Measurements from ENCODE around the gene SEPHS1.
"Not testable (repeated sequence)": the region's sequence is repeated elsewhere in the genome, so short reads cannot be mapped to it uniquely, and the experiment has no call there.

Gene SEPHS1

DNA sequence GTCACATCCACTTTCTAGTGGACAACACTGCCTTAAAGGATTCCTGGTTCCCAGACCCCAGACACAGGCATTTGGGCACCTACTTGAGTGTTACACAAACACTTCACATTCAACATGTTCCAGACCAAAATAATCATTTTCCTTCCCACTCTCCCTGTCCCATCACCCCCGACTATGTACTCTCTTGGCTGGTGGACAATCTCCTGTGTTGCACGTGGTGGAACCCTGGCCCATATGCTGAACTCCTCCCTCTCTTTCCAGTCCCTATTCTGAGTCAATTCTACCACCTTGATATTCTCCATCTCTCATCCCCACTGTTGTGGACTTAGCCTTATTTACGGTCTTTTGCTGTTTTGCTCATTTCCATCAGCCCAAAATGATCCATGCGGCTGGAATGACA lies 8.3 kb upstream of the SEPHS1 start:
- DNase-seq = no peak

DNA sequence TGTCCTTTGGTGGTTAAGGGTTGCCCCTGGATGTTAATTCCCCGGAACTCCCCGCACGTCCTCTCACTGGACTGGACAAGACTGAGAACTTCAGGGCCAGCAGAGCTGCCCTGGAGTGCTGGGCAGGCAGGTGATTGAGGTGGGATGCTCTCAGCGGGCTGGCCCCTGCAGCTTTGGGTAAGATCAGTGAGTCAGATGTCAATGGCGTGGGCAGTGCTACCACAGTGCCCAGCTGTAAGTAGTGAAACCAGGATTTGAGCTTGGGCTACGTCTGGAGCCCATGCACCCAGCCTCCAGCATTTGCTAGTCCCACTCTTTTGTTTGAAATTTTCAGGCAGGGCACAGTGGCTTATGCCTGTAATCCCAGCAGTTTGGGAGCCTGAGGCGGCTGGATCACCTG lies 6.7 kb upstream of the SEPHS1 start:
- DNase-seq = no peak

- DNase-seq = no peak
These were observed 4.4 kb upstream of the SEPHS1 start for GRCh38 chr10:13352519-13352918.

DNA sequence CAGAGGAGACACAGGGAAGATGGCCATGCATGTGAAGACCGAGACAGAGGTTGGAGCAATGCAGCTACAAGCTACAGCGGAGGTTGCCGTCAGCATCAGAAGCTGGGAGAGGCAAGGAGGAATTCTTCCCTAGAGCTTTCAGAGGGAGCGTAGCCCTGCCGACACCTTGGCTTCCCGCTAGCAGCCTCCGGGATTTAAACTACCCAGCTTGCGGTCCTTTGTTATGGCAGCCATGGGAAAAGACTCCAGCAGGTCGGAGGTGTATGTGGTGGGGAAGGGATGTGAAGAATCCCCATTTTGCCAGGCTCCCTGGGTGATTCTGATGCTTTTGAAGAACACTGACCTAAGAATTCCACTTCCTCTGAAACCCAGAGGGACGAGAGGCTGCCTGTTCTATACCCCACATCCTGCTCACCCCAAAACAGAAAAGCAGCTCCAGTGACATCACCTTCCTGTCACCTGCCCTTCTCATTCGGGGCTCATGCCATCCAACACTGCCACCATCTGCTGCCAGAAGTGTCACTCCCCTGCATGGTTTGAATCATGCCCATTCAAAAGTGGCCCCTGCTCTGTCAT lies 3.3 kb upstream of the SEPHS1 start:
- DNase-seq = peak; percentile 43

DNA sequence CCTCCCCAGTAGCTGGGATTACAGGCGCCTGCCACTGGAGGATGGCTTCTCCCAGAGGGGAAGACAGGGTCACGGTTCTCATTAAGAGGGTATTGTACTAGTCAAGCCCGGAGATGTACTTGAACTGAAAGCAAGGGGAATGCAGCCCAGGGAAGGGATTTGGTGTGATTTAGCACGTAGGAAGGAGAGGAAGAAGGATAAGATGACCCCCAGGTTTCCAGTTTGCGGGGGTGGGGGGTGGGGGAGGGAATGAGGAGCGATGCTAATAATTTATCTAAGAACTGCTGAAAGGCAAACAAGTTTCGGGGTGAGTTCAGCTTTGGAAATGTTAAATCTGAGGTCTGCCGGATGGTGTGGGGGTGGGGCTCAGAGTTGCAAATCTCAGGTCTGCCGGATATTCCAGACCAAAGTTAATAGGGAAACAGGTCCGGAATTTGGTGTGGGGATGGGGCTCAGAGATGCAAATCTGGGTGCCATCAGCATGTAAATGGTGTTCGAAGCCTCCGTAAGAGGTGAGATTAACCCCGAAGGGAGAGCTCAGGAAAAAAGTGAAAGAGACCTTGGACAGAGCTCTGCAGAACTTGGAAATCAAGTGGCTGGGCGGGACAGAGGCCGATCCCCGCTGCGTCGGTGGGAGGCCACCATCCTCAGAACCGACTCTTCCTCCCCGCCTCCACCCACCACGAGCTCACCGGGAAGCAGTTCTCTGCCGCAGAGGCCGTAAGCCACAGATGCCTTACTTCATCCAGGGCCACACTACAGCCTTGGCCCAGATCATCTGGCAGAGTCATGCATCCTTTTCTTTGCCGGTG lies 1.6 kb upstream of the SEPHS1 start:
- DNase-seq = no peak

DNA sequence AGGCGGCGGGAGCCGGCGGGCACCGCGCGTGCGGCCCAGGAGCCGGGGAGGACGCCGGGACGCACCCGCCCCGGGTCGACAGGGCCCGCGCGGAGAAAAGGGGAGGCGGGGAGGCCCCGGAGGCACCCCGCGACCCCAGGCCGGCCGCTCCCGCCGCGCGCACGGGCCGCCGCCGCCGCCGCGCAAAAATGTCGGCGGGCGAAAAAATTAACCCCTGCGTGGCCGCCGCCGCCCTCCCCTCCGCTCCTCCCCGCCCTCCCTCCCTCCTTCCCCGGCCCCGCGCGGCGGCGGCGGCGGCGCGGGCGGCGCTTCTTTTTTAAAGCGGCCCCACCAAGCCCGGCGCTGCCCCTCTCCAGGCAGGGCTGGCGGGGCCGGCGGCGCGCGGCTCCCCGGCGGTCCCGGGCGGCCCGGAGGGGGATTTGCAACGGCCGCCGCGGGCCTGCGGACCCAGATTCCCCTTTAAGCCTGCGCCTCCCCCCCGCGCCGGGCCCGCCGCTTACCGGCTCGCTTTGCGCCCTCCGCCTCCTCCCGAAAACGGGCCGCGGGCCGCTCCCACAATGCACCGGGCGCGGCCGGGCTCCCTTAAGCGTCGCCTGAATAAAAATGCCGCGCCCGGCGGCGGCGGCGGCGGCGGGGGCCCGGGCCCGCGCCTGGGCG lies 465 bp downstream of the SEPHS1 start:
- DNase-seq = peak; percentile 75

DNA sequence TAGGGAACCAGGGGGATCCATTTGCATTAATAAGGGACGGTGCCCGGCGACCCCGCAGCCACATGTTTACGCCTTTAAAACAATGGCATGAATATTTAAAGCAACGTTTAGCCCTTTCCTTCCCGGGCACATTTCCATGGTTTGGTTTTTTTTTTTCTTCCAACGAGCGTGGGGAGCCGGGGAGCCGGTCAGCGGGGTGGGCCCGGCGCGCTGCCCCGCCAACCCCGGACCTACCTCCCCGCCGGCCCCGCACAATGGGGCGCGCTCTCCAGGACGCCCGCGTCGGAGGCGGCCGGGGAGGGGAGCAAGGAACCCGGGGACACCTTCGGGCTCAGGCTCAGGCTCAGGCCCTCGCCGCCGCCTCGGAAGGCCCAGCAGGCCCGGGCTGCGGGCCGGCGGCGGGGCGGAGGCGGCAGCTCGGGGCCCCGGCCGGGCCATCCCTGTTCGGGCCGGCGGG lies 1.0 kb downstream of the SEPHS1 start:
- DNase-seq = peak; percentile 31

DNA sequence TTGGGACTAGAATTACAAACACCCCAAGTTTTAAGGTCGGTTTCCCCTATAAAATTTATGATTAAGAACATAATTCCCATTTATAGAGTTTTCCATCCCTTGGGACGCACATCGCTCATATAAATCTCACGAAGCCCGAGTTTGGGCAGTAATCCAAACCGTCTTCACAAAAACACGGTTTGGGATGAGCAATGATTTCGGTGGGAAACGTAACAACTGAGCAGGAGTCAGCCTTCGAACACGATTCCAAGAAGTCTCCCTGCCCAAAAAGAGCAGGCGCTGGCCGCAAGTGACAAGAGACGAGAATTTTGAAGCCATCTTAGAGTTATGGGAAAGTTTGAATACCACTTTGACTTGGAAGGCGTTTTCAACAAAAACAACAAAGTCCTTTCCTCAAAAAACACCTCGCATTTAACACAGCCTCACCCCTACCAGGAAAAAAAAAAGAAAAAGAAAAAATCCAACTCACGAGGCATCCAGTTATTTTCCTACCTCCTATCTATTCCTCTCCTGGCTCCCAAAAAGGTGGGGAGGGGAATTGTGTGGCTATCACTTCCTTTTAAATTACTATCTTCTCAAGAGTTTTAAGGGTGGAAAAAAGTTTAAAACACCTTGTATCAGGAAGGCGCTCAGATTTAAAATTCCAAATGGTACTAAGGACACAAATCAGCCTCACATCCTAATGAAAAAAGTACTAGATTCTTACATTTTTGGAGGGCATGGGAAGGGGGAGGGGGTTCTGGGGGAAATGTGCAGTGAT lies 1.6 kb downstream of the SEPHS1 start:
- DNase-seq = no peak

DNA sequence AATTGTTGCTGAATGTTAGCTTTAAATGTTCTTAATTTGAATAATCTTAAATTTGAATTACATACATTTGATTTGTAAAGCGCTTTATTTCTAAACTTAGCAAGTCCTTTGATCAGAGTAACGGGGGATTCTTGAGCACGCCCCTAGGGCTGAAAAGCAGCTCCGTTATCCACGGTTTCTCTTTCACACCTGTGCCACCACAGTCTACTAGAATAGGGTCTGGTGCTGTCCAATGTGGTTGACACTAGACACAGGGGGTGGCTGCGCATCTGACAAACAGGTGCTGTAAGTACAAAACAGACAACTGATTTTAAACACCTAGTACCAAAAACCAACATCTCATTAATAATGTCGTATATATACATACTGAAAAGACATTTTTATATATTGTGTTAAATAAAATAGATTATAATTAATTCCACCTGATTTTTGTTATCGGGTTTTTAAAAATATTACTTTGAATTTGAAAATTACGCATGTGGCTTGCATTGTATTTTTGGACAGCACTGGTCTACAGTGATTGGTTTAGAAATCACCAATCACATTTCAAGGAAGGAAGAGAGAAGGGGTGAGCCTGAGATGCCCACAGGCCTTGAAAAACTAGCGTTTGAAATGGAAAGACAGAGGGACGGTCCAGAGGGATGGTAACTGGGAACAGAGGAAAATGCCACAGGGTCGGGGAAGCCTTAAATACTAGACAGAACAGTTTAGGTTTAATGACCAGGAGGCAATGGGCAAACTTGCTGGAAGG lies 7.3 kb downstream of the SEPHS1 start:
- DNase-seq = peak; percentile 35

- DNase-seq = no peak
These were observed 8.0 kb downstream of the SEPHS1 start for GRCh38 chr10:13340068-13340467.

- no peak for DNase-seq
These were observed 9.5 kb downstream of the SEPHS1 start for GRCh38 chr10:13338390-13339110.

GRCh38 chr10:13337827-13338196 lies 10.3 kb downstream of the SEPHS1 start:
- no peak for DNase-seq

DNA sequence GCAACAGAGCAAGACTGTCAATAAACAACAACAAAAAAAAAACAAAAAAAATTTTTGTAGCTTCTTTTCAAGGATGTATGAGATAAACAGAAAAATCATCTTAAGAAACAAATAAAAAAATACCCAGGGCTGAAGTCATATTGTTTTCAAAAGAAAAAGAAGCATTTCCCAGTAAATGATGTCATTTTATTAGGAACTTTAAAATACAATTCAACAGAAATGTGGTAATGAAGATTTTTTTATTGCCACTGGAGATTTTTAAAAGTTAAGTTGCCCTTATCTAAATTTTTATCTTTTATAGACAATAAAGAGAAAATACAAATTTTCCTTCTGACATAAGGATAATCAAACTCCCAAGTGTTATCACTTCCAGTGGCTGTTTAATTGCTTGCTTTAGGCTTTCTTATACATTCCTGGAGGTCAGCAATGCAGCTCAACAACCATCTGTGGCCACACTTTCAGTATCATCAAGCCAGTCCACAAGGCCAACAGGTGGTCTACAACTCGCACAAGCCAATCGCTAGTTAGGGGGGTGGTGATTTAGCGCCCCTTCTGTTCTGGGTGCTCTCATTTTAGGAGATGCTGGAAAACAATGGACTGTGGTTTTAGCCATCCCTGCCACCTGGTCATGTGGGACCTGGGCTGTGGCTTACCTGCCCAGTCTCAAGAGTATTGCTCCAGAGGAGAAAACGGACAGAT lies 10.8 kb downstream of the SEPHS1 start:
- no peak for DNase-seq

- no peak for DNase-seq
These were observed 12.2 kb downstream of the SEPHS1 start for GRCh38 chr10:13335881-13336280.

DNA sequence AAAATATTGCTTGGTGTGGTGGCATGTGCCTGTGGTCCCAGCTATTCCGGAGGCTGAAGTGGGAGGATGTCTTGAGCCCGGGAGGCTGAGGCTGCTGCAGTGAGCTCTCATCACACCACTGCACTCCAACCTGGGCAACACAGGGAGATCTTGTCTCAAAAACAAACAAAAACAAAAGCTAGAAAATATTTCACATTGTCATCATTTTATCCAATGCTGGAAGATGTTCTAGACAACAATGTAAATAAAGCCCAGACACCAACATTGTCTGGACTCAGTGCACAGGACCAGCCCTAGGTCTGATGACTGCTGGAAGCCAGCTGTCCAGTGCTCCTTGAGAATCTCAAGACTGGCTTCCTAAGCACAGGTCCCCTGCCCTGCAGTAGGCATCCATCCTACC lies 13.5 kb downstream of the SEPHS1 start:
- DNase-seq = no peak

GRCh38 chr10:13331646-13332045 lies 16.4 kb downstream of the SEPHS1 start:
- DNase-seq = no peak

GRCh38 chr10:13330980-13331379 lies 17.1 kb downstream of the SEPHS1 start:
- not testable (repeated sequence) for DNase-seq

DNA sequence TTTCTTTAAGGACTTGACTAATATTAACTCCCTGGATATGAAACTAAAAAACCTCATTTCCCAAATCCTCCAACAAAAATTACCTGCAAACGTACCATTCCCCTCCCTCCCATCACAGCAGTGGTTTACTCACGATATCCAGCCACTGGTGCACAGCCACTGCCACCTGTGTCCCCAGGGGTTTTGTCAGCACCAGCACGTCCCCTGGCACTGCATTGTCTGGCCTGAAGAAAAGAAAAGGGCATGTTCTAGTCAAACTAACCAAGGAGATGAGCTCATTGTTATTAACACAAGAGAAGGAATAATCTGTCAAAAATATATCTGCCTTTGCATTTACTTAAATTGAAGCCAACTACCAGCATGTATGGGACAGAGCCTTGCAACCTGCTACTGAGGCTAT lies 18.5 kb downstream of the SEPHS1 start:
- no peak for DNase-seq

GRCh38 chr10:13328613-13329012 lies 19.5 kb downstream of the SEPHS1 start:
- DNase-seq = no peak

DNA sequence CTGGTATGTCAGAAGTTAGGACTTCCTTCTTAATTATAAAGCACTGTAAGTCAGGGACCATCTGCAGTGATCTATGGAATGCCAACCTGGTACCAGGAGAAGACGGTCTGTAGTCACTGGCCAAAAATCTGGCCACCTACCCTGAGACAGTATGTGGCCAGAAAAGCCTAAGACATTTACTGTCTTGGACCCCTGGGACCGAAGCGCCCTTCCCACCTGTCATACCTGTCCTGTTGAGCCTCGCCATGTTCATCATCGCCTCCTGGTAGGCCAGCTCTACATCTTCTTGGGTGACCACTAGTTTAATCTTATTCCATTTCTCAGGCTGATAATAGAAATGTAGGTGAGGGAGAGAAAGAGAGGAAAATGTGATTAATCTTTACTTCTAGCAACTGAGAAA lies 20.0 kb downstream of the SEPHS1 start:
- no peak for DNase-seq

DNA sequence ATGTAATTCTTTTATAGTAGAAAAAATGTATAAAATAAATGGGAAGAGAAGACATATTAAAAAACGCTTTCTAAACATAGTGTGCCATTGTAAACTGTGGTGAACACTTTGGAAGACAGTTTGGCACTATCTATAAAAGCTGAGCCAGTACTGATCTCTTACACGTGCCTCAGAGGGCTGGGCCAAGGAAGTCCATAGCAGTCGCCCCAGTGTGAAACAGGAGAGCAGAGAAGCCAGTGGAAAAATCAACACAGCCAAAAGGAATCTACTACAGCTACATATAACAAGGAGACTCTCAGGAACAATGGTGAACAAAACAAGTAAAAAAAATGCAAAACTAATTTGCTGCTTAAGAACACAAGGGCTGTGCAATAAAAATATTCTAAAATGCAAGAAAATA lies 20.6 kb downstream of the SEPHS1 start:
- DNase-seq = no peak

Data from CD4-positive, alpha-beta T cell treated with Interferon gamma for 1 hour (primary cell).